Left forelimb (tissue), 1 donor: Measurements from ENCODE around the gene ETS2.

ENCODE experiments used
- DNase-seq: peaks from one replicate; pipeline ENCODE4 v3.0.0-alpha.2; 2018; ENCODE audit warnings: low spot score

ETS2 gene

DNA sequence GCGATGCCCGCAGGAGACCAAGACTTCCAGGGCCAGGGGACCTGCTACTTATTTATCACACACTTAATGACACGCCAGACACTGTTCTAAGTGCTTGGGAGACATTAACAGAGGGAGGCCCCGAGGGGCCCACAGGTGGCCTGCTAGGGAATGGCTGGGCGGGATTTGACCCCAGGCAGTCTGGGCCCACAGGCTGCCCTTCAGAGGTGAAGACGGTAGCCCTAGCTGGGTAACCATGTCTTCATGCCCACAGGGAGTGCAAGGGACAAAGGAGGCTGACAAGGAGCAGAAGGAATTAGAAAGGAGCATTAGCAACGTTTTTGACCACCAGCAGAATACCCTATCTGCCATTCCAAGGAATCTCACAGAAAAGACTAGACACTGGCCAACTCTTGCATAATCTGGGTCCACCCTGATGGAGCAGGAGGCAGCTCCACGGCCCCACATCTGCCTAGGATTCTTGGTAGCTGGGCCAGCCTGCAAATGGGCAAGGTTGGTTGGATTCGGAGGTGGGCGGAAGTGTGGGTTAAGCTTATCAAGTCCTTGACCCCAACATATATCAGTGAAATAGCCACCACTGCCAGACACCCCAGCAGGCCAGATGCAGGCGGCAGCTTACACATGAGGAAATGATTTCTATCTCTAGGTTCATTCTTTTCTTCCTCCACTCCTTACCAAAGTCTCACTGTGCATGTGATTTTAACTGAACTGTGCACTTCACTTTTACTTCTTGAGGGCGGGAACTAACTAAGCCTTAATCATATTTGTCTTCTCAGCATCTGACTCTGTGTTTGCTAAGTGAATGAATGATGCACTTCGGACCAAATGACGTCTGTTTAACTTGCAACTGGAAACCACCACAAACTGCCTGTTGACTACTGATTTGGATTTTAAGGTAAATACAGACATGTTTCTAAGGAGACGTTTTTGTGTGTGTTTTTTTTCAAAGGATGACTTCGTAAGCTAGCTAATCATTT is 3.4 kb upstream of the ETS2 start:
- no peak for DNase-seq

- no peak for DNase-seq
Measured at GRCh38 chr21:38803075-38803660, 2.6 kb upstream of the ETS2 start.

GRCh38 chr21:38804030-38804788 is 1.5 kb upstream of the ETS2 start:
- no peak for DNase-seq

- no peak for DNase-seq
Measured at GRCh38 chr21:38804789-38805327, 871 bp upstream of the ETS2 start.

- no peak for DNase-seq
Measured at GRCh38 chr21:38806153-38806941, 618 bp downstream of the ETS2 start.

DNA sequence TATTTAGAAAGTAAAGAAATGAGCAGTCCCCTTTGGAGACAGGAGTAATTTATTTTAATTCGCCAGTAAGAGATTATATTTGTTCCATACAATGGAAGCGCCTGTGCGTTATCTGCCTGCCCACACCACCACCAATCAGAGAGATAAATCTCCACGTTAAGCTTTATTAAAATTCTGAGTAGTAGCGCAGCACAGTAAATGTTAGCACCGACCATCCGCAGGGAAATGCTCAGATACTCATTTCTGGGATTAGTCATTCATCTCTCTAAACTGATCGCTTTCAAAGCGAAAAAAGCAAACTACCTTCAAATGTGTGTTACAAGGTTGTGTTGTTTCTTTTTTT is 1.2 kb downstream of the ETS2 start:
- DNase-seq: no peak

GRCh38 chr21:38807441-38807871 is 1.7 kb downstream of the ETS2 start:
- no peak for DNase-seq

- no peak for DNase-seq
Measured at GRCh38 chr21:38807986-38808385, 2.3 kb downstream of the ETS2 start.

GRCh38 chr21:38809198-38809878 is 3.6 kb downstream of the ETS2 start:
- no peak for DNase-seq

- DNase-seq: no peak
Measured at GRCh38 chr21:38810034-38810825, 4.5 kb downstream of the ETS2 start.

GRCh38 chr21:38810826-38811164 is 5.1 kb downstream of the ETS2 start:
- DNase-seq: no peak

DNA sequence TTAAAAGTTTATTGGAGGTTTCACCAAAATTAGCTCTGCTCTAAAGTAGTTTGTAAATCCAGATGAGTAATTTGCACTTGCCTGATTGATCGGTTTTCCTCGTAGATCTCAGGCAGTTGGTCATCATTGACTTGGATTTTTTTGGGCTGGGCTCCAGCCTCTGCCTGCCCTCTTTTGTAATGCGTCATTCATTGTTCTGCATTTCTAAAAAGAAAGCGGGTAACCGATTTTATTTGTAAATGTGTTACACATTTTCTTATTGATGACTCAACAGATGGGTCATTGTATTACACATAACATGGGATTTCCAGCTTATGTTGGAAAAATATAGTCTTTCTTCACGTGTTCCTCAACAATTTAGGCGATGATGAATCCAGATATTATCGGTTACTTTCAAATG is 5.5 kb downstream of the ETS2 start:
- no peak for DNase-seq

DNA sequence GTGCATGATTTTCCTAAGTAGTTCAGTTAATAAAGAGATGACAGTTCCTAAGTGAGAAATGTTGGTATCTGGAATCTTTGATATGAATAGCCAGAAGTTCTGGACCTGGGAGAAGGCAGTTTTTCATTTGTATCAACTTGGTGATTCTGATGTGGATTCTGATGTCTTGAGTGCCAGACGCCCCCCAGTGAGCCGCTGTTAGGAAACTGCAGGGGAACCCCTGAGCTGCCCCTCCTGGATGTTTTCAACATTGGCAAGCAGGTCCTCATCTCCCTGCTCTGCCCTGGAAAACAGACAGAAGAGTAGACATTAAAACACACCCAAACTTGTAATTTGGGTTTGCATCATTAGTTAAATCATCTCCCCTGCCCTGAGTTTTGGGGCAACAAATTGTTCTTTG is 7.4 kb downstream of the ETS2 start:
- no peak for DNase-seq

- DNase-seq: no peak
Measured at GRCh38 chr21:38813547-38813946, 7.8 kb downstream of the ETS2 start.

DNA sequence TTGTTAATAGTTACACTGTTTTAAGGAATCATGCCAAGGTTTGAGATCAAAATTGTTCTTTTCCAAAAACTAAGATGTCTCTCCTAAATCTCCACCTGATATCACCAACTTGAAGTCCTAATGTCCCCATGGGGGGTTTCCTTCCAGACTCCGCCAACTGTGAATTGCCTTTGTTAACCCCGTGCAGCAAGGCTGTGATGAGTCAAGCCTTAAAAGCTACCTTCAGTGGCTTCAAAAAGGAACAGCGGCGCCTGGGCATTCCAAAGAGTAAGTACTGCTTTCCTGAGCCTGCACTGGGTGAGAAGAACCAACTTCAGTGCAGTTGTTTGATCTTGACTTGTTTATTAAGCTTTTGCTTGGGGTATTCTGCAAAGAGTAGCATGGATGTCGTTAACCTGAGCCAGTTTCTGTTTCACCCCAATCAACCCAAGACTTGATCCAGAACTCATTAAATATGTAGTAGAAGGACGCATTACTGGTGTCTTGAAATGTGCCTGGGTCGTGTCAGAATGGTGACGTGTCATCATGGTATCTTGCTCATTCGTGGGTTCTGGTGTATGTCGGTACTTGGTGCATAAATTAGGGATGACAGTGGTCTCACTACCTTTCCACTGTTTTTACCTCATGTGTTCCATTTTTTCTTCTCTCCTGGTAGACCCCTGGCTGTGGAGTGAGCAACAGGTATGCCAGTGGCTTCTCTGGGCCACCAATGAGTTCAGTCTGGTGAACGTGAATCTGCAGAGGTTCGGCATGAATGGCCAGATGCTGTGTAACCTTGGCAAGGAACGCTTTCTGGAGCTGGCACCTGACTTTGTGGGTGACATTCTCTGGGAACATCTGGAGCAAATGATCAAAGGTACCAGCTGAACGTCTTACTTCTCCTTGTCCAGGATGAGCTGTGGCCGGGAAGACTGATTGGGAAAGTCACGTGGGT is 8.7 kb downstream of the ETS2 start:
- DNase-seq: no peak

- DNase-seq: no peak
Measured at GRCh38 chr21:38815060-38815405, 9.3 kb downstream of the ETS2 start.

DNA sequence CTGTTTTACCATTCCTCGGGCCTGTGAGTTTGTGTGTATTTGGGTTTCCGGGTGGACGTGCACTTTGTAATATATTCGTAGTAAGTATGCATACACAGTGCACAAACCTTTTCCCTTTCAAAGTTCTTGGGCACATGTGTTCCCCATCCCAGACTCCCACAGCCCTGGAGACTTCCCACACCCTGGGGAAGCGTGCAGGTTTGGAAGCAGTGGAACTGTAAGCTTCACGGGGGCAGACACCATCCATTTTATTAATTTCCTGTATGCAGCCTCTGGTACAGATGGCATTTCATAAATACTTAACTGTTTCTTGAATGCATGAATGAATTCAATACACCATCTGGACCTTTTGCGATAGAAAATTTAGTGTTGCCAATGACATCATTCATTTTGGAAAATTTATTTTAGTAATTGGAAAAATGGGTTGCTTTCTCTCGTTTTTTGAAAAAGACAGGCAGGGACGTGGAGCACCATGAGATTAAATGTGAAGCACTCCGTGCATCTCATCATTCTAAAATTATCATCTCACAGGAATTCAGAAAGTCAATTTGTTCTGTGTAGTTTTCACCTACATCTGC is 10.8 kb downstream of the ETS2 start:
- DNase-seq: no peak

GRCh38 chr21:38817371-38818324 is 11.9 kb downstream of the ETS2 start:
- DNase-seq: no peak
